AG09319 (cell line): Measurements from ENCODE around the gene TRPC6.
A peak's percentile ranks its signal among the peaks of the same experiment; 100 is the strongest.

Source experiments
- DNase-seq: peaks from one replicate; pipeline ENCODE4 v3.0.0-alpha.2; 2010; ENCODE audit warnings: low read depth; ENCODE audit errors: extremely low read depth
- CTCF ChIP-seq: IDR thresholded peaks from 2 replicates; pipeline ENCODE4 v1.5.1; 2011; ENCODE audit warnings: low read depth, mild to moderate bottlenecking, inconsistent platforms, low read length, moderate library complexity

TRPC6 gene

DNA sequence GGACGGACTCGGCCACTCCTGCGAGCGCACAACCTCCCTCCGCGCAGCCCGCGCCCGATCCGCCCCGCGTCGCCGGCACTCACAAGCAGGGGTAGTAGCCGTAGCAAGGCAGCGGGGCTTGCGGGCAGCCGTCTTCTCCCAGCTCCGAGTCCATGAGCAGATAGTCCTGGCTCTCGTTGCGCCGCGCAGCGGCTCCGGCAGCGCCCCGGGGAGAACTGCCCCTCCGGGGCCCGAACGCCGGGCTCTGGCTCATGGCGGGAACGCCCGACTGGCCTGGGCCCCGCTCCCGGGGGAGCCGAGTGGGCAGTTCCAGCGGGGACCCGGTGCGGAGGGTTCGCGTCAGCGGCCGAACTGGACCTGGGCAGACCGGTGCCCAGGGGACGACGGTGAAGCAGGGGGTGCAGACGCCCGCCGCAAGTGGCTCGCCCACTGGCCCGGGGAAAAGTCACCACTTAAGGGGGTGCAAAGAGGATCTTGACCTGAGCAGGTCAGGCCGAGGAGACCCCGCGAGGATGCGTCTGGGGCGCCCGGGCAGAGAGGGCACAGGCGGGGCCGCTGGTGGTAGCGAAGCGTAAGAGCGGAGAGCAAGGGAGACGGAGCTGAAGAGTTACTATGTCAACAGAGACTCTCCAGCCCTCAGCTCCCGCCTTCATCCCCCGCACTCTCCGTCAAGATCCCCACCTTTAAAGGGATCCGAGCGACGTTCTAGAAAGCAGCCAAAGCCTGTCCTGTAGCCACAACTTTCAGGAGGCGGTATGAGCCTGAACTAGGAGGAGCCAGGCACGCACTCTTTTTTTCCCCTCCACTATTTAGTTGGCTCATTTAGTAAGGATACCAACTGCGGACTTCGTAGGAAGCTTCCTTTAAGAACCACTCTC is at the start of gene TRPC6:
TSS of gene TRPC6 (minus strand) at position 757 of the 878 bp plus-strand sequence. CDS start at position 253, 504 bp downstream.
- no peak for DNase-seq
- TF ChIP-seq CTCF: no peak

- no peak for DNase-seq
- TF ChIP-seq CTCF: no peak
Measured at GRCh38 chr11:101620026-101620425, 36.2 kb upstream of the TRPC6 start.

- no peak for TF ChIP-seq CTCF
- DNase-seq: peak; percentile 2
Measured at GRCh38 chr11:101618709-101619108, 34.9 kb upstream of the TRPC6 start.

DNA sequence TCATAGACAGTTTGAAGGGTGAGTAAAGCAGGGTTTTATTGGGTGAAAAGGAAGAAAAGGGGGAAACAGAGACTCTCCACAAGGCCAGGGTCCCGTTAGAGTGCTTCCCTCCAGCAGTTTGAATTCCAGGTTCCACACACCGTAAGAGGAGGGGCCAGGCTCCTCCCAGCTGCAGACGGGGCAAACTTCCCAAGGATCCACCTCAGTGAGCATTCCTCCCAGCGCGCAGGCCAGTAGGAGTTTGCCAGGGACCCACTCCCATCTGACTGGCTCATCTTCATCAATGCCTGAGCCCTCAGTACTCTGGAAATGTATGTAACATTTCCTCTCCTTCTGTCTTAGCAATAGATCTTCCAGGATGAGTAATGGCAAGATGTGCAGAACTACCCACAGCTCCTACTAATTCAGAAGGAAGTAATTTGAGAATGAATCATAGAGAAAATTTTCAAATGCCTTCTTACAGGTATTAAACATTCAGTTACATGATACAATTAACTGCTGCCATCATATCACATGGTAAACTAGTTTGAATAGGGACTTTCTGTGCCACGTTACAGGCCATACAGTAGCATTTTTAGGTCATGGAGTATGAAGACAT is 34.0 kb upstream of the TRPC6 start:
- DNase-seq: no peak
- TF ChIP-seq CTCF: no peak

GRCh38 chr11:101612481-101612880 is 28.7 kb upstream of the TRPC6 start:
- no peak for TF ChIP-seq CTCF
- DNase-seq: no peak

DNA sequence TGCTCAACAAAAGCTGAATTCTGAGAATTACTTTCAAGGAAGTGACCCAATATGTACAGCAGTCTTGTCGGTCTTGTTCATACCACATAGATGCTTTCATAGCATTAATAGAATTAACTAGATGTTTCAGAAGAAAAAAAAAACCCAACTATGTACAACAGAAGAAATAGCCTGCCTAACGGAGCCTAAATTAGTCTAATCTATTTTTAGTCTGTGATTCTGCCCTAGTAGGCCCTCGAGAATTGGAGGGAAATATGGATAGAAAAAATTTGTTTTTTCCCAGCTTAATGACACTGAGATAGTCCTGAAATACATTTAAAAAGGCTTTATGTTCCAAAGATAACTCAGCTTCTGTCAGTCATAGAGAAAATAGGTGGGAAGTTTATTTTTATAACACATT is 17.1 kb upstream of the TRPC6 start:
- no peak for DNase-seq
- TF ChIP-seq CTCF: no peak

DNA sequence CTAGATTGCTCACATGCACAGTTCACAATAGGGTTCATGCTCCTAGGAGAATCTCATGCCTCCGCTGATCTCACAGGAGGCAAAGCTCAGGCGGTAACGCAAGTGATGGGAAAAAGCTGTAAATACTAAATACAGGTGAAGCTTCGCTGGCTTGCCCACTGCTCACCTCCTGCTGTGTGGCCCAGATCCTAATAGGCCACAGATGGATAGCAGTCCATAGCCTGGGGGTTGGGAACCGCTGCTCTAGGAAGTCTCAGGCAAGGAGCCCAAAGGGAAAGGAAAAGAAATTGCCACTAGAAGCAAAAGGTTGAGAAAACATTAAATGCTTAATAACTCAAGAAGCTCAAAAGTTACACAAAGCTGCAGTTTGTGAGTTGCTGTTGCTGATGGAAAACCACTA is 3.2 kb upstream of the TRPC6 start:
- TF ChIP-seq CTCF: no peak
- DNase-seq: no peak
